Measurements from ENCODE around the gene TTBK1.
A peak's percentile ranks its signal among the peaks of the same experiment; 100 is the strongest.

The TTBK1 gene

DNA sequence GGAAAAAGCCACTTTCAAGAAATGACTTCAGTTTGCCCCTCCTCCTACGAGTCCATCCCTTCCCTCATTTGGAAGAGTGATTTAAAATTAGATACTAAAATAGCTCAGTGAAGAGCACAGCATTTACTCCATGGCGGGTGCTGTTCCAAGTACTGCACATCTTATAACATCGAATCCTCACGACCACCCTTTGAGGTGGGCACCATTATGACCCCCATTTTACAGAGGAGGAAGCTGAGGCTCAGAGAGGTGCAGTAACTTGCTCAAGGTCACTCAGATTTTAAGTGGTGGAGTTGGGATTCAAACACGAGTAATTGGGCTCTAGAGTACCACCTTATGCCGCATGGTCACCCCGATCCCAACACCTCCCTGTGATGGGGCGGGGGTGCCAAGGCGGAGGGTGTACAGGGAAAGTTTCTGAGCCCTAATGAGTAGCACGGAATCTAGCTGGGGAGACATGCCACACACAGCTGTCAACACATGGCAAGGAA lies 25.5 kb downstream of the TTBK1 start:
- DNase-seq (ENCODE audit: low read depth), result no peak
- TF ChIP-seq, protein P1, sequence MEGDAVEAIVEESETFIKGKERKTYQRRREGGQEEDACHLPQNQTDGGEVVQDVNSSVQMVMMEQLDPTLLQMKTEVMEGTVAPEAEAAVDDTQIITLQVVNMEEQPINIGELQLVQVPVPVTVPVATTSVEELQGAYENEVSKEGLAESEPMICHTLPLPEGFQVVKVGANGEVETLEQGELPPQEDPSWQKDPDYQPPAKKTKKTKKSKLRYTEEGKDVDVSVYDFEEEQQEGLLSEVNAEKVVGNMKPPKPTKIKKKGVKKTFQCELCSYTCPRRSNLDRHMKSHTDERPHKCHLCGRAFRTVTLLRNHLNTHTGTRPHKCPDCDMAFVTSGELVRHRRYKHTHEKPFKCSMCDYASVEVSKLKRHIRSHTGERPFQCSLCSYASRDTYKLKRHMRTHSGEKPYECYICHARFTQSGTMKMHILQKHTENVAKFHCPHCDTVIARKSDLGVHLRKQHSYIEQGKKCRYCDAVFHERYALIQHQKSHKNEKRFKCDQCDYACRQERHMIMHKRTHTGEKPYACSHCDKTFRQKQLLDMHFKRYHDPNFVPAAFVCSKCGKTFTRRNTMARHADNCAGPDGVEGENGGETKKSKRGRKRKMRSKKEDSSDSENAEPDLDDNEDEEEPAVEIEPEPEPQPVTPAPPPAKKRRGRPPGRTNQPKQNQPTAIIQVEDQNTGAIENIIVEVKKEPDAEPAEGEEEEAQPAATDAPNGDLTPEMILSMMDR (IDR thresholded peaks at IDR 0.05; ENCODE audit: insufficient read depth, low read depth, low read length, missing control alignments), result no peak
- H3K4me3 ChIP-seq (ENCODE audit: low read depth, low read length), result no peak overlapping the region

DNA sequence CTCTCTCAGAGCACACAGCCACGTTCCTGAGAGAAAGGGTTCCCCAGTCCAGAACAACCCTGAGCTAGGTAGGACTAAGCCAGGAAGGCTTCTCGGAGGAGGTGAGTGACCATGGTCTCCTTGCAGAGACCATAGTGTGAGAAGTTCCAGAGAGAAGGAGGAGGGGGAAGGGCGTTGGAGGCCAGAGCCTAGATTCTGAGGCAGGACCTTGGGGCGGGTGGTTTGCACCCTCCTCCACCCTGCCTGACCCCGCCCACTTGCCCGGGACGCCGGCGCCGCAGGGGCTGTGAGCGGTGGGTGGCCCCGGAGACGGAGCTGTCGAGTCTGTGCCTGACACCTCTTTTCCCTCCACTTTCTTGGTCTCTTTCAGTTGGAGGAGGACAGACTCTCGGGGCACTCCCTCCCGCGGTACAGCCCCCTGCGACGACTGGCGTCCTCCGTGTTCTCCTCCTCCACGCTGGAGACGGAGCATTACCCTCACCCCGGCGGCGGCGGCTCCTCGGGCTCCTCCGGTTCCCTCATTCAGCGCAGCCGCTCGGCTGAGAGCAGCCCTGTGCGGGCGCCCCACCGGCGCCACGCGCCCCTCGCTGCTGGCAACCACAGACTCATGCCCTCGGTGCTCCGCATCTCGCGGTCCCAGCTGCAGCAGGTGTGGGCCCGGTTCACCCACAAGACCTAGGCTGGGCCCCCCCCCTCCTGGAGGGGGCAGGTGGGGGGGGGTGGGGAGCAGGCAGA lies 26.2 kb downstream of the TTBK1 start:
- peak overlapping the region; percentile 11; the same call in 1 of the 2 replicates for H3K4me3 ChIP-seq (ENCODE audit: low read depth, low read length)
- TF ChIP-seq, protein P1 (IDR thresholded peaks at IDR 0.05; ENCODE audit: insufficient read depth, low read depth, low read length, missing control alignments), result no peak
- no peak for DNase-seq (ENCODE audit: low read depth)

DNA sequence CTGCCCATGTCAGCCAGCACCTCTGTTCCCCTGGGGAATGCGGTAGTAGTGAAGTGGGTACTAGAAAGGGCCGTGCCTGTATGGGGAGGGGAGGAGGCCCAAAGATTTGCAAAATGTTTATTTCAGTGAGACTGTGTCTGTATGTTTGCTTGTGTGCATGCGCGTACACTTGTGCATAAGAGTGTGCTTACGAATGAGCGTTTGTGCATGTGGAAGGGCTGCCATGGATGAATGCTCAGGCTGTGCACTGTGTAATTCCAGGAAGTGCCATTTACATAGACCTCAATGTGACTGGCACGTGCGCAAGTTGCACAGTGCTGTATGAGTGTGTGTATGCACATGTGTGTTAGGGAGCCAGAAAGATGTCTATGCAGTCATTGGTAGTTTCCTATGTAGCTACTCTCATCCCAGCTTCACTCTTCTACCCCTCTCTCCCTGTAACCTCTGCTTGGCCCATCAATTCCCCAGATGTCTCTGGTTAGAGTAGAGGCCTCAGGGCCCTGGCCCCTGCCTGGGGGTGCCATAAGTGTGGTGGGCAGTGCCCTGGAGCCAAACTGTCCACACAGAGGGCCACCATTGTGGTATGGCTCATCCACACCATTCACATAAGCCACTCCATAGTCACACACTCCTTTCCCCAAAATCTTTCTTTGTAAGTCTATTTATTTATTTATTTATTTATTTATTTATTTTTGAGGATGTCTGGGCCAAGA lies 28.0 kb downstream of the TTBK1 start:
- H3K4me3 ChIP-seq (ENCODE audit: low read depth, low read length), result no peak overlapping the region
- TF ChIP-seq, protein P1 (IDR thresholded peaks at IDR 0.05; ENCODE audit: insufficient read depth, low read depth, low read length, missing control alignments), result no peak
- peak; percentile 47 for DNase-seq (ENCODE audit: low read depth)

DNA sequence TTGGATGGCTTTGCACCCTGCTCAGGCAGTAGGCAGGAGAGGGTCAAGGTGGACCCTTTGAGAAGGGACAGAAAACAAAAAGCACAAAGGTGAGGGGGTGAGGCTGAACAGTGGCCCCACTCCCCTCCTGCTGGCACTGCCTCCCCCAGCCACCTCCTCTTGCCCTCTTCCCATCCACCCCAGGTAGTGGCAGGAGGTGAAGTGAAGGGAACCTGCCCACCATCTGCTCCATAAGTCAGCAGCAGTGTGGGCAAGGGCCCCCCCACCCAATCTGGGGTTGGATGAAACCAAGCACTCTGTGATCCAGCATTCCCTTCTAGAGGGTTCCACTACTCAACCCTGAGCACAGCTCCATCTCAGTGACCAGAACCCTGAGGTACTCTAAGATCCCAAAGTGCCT lies 28.7 kb downstream of the TTBK1 start:
- no peak overlapping the region for H3K4me3 ChIP-seq (ENCODE audit: low read depth, low read length)
- TF ChIP-seq, protein P1 (IDR thresholded peaks at IDR 0.05; ENCODE audit: insufficient read depth, low read depth, low read length, missing control alignments), result no peak
- no peak for DNase-seq (ENCODE audit: low read depth)

GRCh38 chr6:43273707-43274106 lies 30.4 kb downstream of the TTBK1 start:
- TF ChIP-seq, protein P1 (IDR thresholded peaks at IDR 0.05; ENCODE audit: insufficient read depth, low read depth, low read length, missing control alignments), result no peak
- peak; percentile 23 for DNase-seq (ENCODE audit: low read depth)
- H3K4me3 ChIP-seq (ENCODE audit: low read depth, low read length), result no peak overlapping the region

- TF ChIP-seq, protein P1 (IDR thresholded peaks at IDR 0.05; ENCODE audit: insufficient read depth, low read depth, low read length, missing control alignments), result no peak
- H3K4me3 ChIP-seq (ENCODE audit: low read depth, low read length), result no peak overlapping the region
Measured at GRCh38 chr6:43274127-43274915, 31.0 kb downstream of the TTBK1 start.

More at GRCh38 chr6:43274127-43274915, 31.0 kb downstream of the TTBK1 start:
- DNase-seq (ENCODE audit: low read depth), result no peak

Measured in GM12865 (cell line).